ENCODE data around the gene SCYL2. TPM values are rescaled to one million over a fixed set of nuclear protein-coding genes. Genes with fewer than 3 reads are reported as not detected.
"Not testable (repeated sequence)": the region's sequence is repeated elsewhere in the genome, so short reads cannot be mapped to it uniquely, and the experiment has no call there.

The SCYL2 gene
- total RNA-seq, 1 donor from 2014 or later = 53.9 TPM

DNA sequence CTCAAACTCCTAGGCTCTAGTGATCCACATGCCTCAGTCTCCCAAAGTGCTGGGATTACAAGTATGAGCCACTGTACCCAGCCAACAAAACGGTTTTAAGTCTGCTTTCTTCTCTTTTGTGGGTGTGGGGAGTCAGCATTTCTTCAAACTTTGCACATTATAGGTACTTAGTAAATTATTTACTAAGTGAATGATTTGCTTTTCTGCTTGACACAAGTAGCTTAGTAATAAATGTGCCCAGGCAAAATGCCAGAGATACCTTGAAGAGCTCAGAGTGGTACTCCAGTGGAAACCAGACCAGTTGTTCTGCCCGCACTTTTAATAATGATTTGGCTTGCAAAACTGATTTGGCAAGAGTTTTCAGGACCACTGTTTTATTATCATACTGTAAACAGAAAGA, 15.1 kb upstream of the SCYL2 start:
- Mint-ChIP-seq H3K36me3 (ENCODE audit: low read depth) (no peaks in the 10 kb centered on the region), H3K9me3 (ENCODE audit: low read depth) (no peaks in the 10 kb centered on the region), H3K27ac (ENCODE audit: unreplicated experiment) (no peak overlapping the region), H3K4me1 (ENCODE audit: low read depth) (peaks cover 8% of the 10 kb centered on the region), H3K4me3 (ENCODE audit: unreplicated experiment) (no peak overlapping the region), H3K27me3 (ENCODE audit: low read depth) (no peaks in the 10 kb centered on the region)
- DNase-seq (ENCODE audit: low spot score) = no peak
- TF ChIP-seq, protein P1, sequence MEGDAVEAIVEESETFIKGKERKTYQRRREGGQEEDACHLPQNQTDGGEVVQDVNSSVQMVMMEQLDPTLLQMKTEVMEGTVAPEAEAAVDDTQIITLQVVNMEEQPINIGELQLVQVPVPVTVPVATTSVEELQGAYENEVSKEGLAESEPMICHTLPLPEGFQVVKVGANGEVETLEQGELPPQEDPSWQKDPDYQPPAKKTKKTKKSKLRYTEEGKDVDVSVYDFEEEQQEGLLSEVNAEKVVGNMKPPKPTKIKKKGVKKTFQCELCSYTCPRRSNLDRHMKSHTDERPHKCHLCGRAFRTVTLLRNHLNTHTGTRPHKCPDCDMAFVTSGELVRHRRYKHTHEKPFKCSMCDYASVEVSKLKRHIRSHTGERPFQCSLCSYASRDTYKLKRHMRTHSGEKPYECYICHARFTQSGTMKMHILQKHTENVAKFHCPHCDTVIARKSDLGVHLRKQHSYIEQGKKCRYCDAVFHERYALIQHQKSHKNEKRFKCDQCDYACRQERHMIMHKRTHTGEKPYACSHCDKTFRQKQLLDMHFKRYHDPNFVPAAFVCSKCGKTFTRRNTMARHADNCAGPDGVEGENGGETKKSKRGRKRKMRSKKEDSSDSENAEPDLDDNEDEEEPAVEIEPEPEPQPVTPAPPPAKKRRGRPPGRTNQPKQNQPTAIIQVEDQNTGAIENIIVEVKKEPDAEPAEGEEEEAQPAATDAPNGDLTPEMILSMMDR (IDR thresholded peaks at IDR 0.05) = no peak

DNA sequence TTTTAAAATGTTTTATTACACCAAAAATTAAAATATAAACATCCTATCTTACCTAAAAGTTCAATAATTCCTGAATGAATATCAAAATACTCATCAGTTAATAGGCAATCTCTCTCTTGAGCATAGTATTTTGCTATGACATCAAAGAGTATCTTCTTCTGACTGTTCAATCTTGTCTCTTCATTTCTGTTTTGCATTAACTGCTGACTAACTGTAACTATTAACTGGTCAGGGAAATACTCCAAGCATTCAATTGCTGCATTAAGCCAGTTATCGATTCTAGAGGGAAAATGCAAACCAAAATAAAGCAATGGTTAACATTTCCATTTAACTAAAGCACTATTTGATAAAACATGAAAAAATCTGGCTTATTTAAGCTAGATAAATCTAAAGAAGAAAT, 13.5 kb upstream of the SCYL2 start:
- H3K4me1 Mint-ChIP-seq (ENCODE audit: low read depth) = peaks cover 6% of the 10 kb centered on the region
- DNase-seq (ENCODE audit: low spot score) = no peak
- peaks cover 5% of the 10 kb centered on the region for H3K9me3 Mint-ChIP-seq (ENCODE audit: low read depth)
- H3K36me3 Mint-ChIP-seq (ENCODE audit: low read depth) = no peaks in the 10 kb centered on the region
- TF ChIP-seq, protein P1 (IDR thresholded peaks at IDR 0.05) = no peak
- no peaks in the 10 kb centered on the region for H3K27me3 Mint-ChIP-seq (ENCODE audit: low read depth)
- H3K4me3 Mint-ChIP-seq (ENCODE audit: unreplicated experiment) = no peak overlapping the region
- H3K27ac Mint-ChIP-seq (ENCODE audit: unreplicated experiment) = no peak overlapping the region

DNA sequence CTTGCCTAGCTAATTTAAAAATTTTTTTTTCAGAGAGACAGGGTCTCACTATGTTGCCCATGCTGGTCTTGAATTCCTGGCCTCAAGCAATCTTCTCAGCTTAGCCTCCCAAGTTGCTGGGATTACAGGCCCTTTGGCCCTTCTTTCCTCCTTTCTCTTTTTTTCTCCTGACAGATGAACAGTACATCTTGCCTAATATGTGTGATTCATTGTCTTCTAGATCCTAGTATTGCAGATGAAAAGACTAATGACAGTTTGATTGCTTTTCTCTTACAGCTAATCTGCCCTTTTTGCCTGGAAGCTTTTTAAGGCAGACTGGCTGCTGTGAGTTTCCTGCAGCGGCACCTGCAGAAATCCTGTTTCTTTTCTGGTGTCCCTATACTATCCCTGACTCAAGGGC, 12.1 kb upstream of the SCYL2 start:
- Mint-ChIP-seq H3K4me3 (ENCODE audit: unreplicated experiment) (no peak overlapping the region), H3K27ac (ENCODE audit: unreplicated experiment) (no peak overlapping the region), H3K27me3 (ENCODE audit: low read depth) (no peaks in the 10 kb centered on the region), H3K4me1 (ENCODE audit: low read depth) (no peaks in the 10 kb centered on the region), H3K36me3 (ENCODE audit: low read depth) (no peaks in the 10 kb centered on the region), H3K9me3 (ENCODE audit: low read depth) (peaks cover 5% of the 10 kb centered on the region)
- DNase-seq (ENCODE audit: low spot score) = no peak
- TF ChIP-seq, protein P1 (IDR thresholded peaks at IDR 0.05) = no peak

DNA sequence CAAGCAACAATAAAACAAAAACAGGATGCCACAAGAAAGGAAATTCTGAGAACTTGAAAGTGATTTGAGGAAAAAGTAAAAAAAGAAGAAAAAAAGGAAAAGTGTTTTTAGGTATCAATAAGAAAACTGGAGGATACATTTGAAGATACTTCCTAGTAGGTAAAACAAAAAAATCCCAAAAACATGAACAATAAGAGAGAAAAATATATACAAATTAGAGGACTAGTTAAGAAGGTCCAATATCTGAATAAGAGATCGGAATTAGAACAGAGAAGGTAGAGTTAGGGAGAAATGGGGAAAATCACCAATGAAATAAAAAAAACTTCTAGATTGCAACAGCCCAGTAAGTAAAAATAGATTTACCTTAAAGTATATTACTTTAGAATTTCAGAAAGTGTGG, 8.8 kb upstream of the SCYL2 start:
- no peaks in the 10 kb centered on the region for H3K4me1 Mint-ChIP-seq (ENCODE audit: low read depth)
- H3K27ac Mint-ChIP-seq (ENCODE audit: unreplicated experiment) = no peak overlapping the region
- H3K27me3 Mint-ChIP-seq (ENCODE audit: low read depth) = no peaks in the 10 kb centered on the region
- no peak for DNase-seq (ENCODE audit: low spot score)
- H3K9me3 Mint-ChIP-seq (ENCODE audit: low read depth) = peaks cover 5% of the 10 kb centered on the region
- H3K4me3 Mint-ChIP-seq (ENCODE audit: unreplicated experiment) = no peak overlapping the region
- H3K36me3 Mint-ChIP-seq (ENCODE audit: low read depth) = no peaks in the 10 kb centered on the region
- TF ChIP-seq, protein P1 (IDR thresholded peaks at IDR 0.05) = no peak

DNA sequence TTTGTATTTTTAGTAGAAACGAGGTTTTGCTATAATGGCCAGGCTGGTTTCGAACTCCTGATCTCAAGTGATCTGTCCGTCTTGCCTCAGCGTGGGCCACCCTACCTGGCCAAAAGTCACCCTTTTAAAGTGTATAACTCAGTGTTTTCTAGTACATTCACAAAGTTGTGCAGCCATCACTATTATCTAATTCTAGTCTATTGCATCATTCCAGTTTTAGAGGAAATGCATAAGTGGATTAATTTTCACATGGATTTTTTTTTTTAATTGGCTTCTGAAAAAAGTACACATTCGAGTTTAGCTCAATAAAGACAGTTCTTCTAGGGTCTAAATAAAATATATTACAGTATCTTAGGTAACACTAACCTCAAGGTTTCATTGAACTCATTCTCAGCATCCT, 3.8 kb upstream of the SCYL2 start:
- H3K4me1 Mint-ChIP-seq (ENCODE audit: low read depth) = peaks cover 8% of the 10 kb centered on the region
- no peaks in the 10 kb centered on the region for H3K36me3 Mint-ChIP-seq (ENCODE audit: low read depth)
- no peak overlapping the region for H3K4me3 Mint-ChIP-seq (ENCODE audit: unreplicated experiment)
- H3K9me3 Mint-ChIP-seq (ENCODE audit: low read depth) = peaks cover 1% of the 10 kb centered on the region
- TF ChIP-seq, protein P1 (IDR thresholded peaks at IDR 0.05) = no peak
- DNase-seq (ENCODE audit: low spot score) = no peak
- no peak overlapping the region for H3K27ac Mint-ChIP-seq (ENCODE audit: unreplicated experiment)
- H3K27me3 Mint-ChIP-seq (ENCODE audit: low read depth) = no peaks in the 10 kb centered on the region

DNA sequence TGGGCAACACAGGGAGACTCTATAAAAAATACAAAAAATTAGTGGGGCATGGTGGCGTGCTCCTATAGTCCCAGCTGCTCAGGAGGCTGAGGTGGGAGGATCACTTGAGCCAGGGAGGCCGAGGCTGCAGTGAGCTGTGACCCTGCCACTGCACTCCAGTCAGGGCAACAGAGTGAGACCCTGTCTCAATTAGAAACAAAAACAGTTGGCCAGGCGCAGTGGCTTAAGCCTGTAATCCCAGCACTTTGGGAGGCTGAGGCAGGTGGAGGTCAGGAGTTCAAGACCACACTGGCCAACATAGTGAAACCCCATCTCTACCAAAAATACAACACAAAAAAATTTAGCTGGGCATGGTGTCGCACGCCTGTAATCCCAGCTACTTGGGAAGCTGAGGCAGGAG, 1.9 kb upstream of the SCYL2 start:
- not testable (repeated sequence) for H3K9me3 Mint-ChIP-seq (ENCODE audit: low read depth); H3K27ac Mint-ChIP-seq (ENCODE audit: unreplicated experiment); DNase-seq (ENCODE audit: low spot score); H3K36me3 Mint-ChIP-seq (ENCODE audit: low read depth); H3K27me3 Mint-ChIP-seq (ENCODE audit: low read depth); H3K4me3 Mint-ChIP-seq (ENCODE audit: unreplicated experiment)
- H3K4me1 Mint-ChIP-seq (ENCODE audit: low read depth) = peaks cover 25% of the 10 kb centered on the region
